B cell (primary cell): Measurements from ENCODE around the gene PRDM5.

Experiments used
- EZH2 ChIP-seq: IDR thresholded peaks from 2 replicates; pipeline ENCODE4 v1.6.1; 2012; ENCODE audit warnings: borderline replicate concordance, low read depth, mild to moderate bottlenecking, moderate library complexity, low read length; ENCODE audit not compliant: insufficient read depth, poor library complexity, severe bottlenecking
- TF ChIP-seq, protein P1 (sequence below): fragments of 200-600 bp; IDR thresholded peaks from one replicate; pipeline ENCODE4 v1.8.0; 2022; ENCODE audit warnings: antibody characterized with exemption, mild to moderate bottlenecking

DNA sequence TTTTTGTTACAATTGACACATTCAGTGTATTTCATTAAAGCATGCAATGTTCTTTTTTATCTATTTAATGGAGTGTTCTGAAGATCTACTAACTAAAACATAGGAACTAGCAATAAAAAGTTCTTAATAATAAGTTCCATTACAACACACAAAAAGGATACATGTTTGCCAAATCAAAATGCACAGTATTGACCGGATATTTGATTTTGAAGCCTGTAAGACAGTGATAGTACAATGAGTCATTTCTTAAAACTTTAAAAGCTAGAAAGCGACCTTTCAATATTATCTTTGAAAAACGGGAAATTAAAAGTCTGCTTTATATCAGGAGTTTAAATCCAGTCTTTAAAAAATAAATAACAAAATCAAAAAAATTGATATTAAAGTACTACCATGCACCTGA is 2.4 kb upstream of the PRDM5 start:
- TF ChIP-seq, protein P1, sequence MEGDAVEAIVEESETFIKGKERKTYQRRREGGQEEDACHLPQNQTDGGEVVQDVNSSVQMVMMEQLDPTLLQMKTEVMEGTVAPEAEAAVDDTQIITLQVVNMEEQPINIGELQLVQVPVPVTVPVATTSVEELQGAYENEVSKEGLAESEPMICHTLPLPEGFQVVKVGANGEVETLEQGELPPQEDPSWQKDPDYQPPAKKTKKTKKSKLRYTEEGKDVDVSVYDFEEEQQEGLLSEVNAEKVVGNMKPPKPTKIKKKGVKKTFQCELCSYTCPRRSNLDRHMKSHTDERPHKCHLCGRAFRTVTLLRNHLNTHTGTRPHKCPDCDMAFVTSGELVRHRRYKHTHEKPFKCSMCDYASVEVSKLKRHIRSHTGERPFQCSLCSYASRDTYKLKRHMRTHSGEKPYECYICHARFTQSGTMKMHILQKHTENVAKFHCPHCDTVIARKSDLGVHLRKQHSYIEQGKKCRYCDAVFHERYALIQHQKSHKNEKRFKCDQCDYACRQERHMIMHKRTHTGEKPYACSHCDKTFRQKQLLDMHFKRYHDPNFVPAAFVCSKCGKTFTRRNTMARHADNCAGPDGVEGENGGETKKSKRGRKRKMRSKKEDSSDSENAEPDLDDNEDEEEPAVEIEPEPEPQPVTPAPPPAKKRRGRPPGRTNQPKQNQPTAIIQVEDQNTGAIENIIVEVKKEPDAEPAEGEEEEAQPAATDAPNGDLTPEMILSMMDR = no peak
- TF ChIP-seq EZH2 = no peak
